Neuronal stem cell (in vitro differentiated cells): Measurements from ENCODE around the gene MED12L.

Experiments used
- DNase-seq: peaks from one replicate; pipeline ENCODE4 v3.0.0-alpha.2; 2013; ENCODE audit warnings: low spot score
- H2AFZ ChIP-seq: one replicate; pipeline ENCODE4 v1.6.1; 2013; ENCODE audit warnings: mild to moderate bottlenecking, low read length, inconsistent platforms
- H2AK5ac ChIP-seq: 2 replicates; pipeline ENCODE4 v1.6.1; 2013; ENCODE audit warnings: low read depth, mild to moderate bottlenecking, inconsistent platforms, low read length, moderate library complexity, mixed read lengths
- H2BK120ac ChIP-seq: 2 replicates; pipeline ENCODE4 v1.6.1; 2013; ENCODE audit warnings: low read depth, mild to moderate bottlenecking, inconsistent platforms, low read length, moderate library complexity, mixed read lengths
- H2BK12ac ChIP-seq: one replicate; pipeline ENCODE4 v1.6.1; 2013; ENCODE audit warnings: low read length, inconsistent platforms
- H2BK15ac ChIP-seq: 2 replicates; pipeline ENCODE4 v1.6.1; 2013; ENCODE audit warnings: mild to moderate bottlenecking, low read length, inconsistent platforms, mixed read lengths
- H2BK5ac ChIP-seq: one replicate; pipeline ENCODE4 v1.6.1; 2013; ENCODE audit warnings: inconsistent platforms, mild to moderate bottlenecking, low read length, moderate library complexity
- H3K14ac ChIP-seq: one replicate; pipeline ENCODE4 v1.6.1; 2013; ENCODE audit warnings: low read length, inconsistent platforms
- H3K18ac ChIP-seq: 2 replicates; pipeline ENCODE4 v1.6.1; 2013; ENCODE audit warnings: low read length, inconsistent platforms
- H3K23ac ChIP-seq: 2 replicates; pipeline ENCODE4 v1.6.1; 2013; ENCODE audit warnings: low read depth, mild to moderate bottlenecking, mixed read lengths, low read length, inconsistent platforms; ENCODE audit not compliant: poor library complexity
- H3K27ac ChIP-seq: replicated peaks from 3 replicates; pipeline ENCODE4 v1.5.1; 2013; ENCODE audit warnings: low read length, inconsistent platforms
- H3K27me3 ChIP-seq, 3 experiments: 2 replicates each; pipeline ENCODE4 v1.6.1; 2013; ENCODE audit warnings: low read length in 3 of 3, mild to moderate bottlenecking in 2 of 3, inconsistent platforms in 1 of 3, low read depth in 1 of 3, mixed read lengths in 1 of 3, moderate library complexity in 1 of 3; ENCODE audit not compliant: control insufficient read depth in 3 of 3, insufficient read depth in 3 of 3
- H3K36me3 ChIP-seq, 2 donors: replicated peaks in 1 of 2; 2 replicates each; pipeline ENCODE4 v1.6.1; 2013; ENCODE audit warnings: low read length in 2 of 2; ENCODE audit not compliant: control insufficient read depth in 2 of 2, insufficient read depth in 2 of 2
- H3K4ac ChIP-seq: 2 replicates; pipeline ENCODE4 v1.6.1; 2013; ENCODE audit warnings: inconsistent platforms, mild to moderate bottlenecking, low read length, moderate library complexity
- H3K4me1 ChIP-seq, 2 donors: 1 replicate in 1 of 2; 2 replicates in 1 of 2; pipeline ENCODE4 v1.6.1; 2013; ENCODE audit warnings: low read length in 2 of 2, low read depth in 1 of 2; ENCODE audit not compliant: control insufficient read depth in 2 of 2, insufficient read depth in 1 of 2
- H3K4me2 ChIP-seq: one replicate; pipeline ENCODE4 v1.6.1; 2013; ENCODE audit warnings: mild to moderate bottlenecking, low read length, inconsistent platforms; ENCODE audit not compliant: insufficient read depth, poor library complexity, severe bottlenecking
- H3K4me3 ChIP-seq, 2 donors: 2 replicates each; pipeline ENCODE4 v1.5.1; 2013; ENCODE audit warnings: low read length in 2 of 2, mild to moderate bottlenecking in 2 of 2, inconsistent platforms in 1 of 2, moderate library complexity in 1 of 2
- H3K79me1 ChIP-seq: one replicate; pipeline ENCODE4 v1.6.1; 2013; ENCODE audit warnings: low read depth, mild to moderate bottlenecking, inconsistent platforms, low read length, moderate library complexity
- H3K9ac ChIP-seq: one replicate; pipeline ENCODE4 v1.6.1; 2013; ENCODE audit warnings: mild to moderate bottlenecking, low read depth, low read length, inconsistent platforms; ENCODE audit not compliant: poor library complexity
- H3K9me3 ChIP-seq, 2 donors: replicated peaks in 1 of 2; 2 replicates each; pipeline versions ENCODE3 to v1.6.1; 2013; ENCODE audit warnings: low read length in 2 of 2, mild to moderate bottlenecking in 2 of 2, inconsistent platforms in 1 of 2, low read depth in 1 of 2, mixed read lengths in 1 of 2, moderate library complexity in 1 of 2; ENCODE audit not compliant: control insufficient read depth in 2 of 2, insufficient read depth in 1 of 2
- H4K8ac ChIP-seq: one replicate; pipeline ENCODE4 v1.6.1; 2013; ENCODE audit warnings: low read depth, mild to moderate bottlenecking, inconsistent platforms, low read length, moderate library complexity
- H4K91ac ChIP-seq: one replicate; pipeline ENCODE4 v1.6.1; 2013; ENCODE audit warnings: low read length, low read depth, mild to moderate bottlenecking, inconsistent platforms; ENCODE audit not compliant: poor library complexity
- WGBS, 2 donors: extraction: QIAGEN DNeasy Blood & Tissue Kit; methylation state at CpG; one replicate each; pipeline ENCODE4 v1.1.7; 2013; ENCODE audit warnings: missing lambda C conversion rate in 2 of 2, mixed read lengths in 1 of 2; ENCODE audit not compliant: insufficient read length in 2 of 2, insufficient replicate concordance in 1 of 2; ENCODE audit errors: extremely low coverage in 2 of 2; 5-methylcytosine and 5-hydroxymethylcytosine counted together

Gene MED12L

GRCh38 chr3:151315846-151316245 is 230.4 kb downstream of the MED12L start:
- no peak overlapping the region for H4K8ac ChIP-seq
- no peak overlapping the region for H4K91ac ChIP-seq
- no peaks in the 10 kb centered on the region for H3K4me1 ChIP-seq
- no CpG with 5 or more reads among the region's 2 CpGs for WGBS, 2 donors
- H3K27ac ChIP-seq = no peak overlapping the region
- H2BK15ac ChIP-seq = no peak overlapping the region
- no peak overlapping the region for H3K4me2 ChIP-seq
- no peak overlapping the region for H3K18ac ChIP-seq
- H3K79me1 ChIP-seq = no peaks in the 10 kb centered on the region
- peak overlapping the region; percentile 67 for H2AFZ ChIP-seq
- no peaks in the 10 kb centered on the region for H3K27me3 ChIP-seq
- H2BK120ac ChIP-seq = no peak overlapping the region
- H3K9ac ChIP-seq = no peak overlapping the region
- H3K4ac ChIP-seq = no peak overlapping the region
- no peaks in the 10 kb centered on the region for H3K36me3 ChIP-seq
- H3K14ac ChIP-seq = no peak overlapping the region
- no peak overlapping the region for H2AK5ac ChIP-seq
- no peak overlapping the region for H2BK12ac ChIP-seq
- H3K23ac ChIP-seq = no peak overlapping the region
- no peaks in the 10 kb centered on the region for H3K9me3 ChIP-seq
- no peak for DNase-seq
- no peak overlapping the region for H3K4me3 ChIP-seq
- H2BK5ac ChIP-seq = no peak overlapping the region

- no peak within 1 kb of the TSS for H3K4me3 ChIP-seq
- no peaks in the 10 kb centered on the region for H3K4me1 ChIP-seq
- no peak within 1 kb of the TSS for H4K8ac ChIP-seq
- H2BK5ac ChIP-seq = no peak within 1 kb of the TSS
- H3K18ac ChIP-seq = no peak within 1 kb of the TSS
- no peak within 1 kb of the TSS for H2BK12ac ChIP-seq
- H3K27me3 ChIP-seq = no peaks in the 10 kb centered on the region
- no peaks in the 10 kb centered on the region for H3K36me3 ChIP-seq
- no peak within 1 kb of the TSS for H3K27ac ChIP-seq
- no peak within 1 kb of the TSS for H3K4me2 ChIP-seq
- H3K9ac ChIP-seq = no peak within 1 kb of the TSS
- no peak within 1 kb of the TSS for H3K23ac ChIP-seq
- H2AFZ ChIP-seq = peak within 1 kb of the TSS; percentile 67
- WGBS, 2 donors = no CpG with 5 or more reads among the region's 7 CpGs
- H2AK5ac ChIP-seq = no peak within 1 kb of the TSS
- H2BK15ac ChIP-seq = no peak within 1 kb of the TSS
- no peak within 1 kb of the TSS for H3K14ac ChIP-seq
- H4K91ac ChIP-seq = no peak within 1 kb of the TSS
- no peak for DNase-seq
- H3K4ac ChIP-seq = no peak within 1 kb of the TSS
- no peak within 1 kb of the TSS for H2BK120ac ChIP-seq
- no peaks in the 10 kb centered on the region for H3K79me1 ChIP-seq
- H3K9me3 ChIP-seq = no peaks in the 10 kb centered on the region
Observed at GRCh38 chr3:151316267-151316991, 231.0 kb downstream of the MED12L start, which contains the start of gene GPR87. Gene GPR87, minus strand, starts transcription at chr3:151316820. Its CDS starts 16,720 bp downstream, at chr3:151300100.

GRCh38 chr3:151318313-151318712 is 232.8 kb downstream of the MED12L start:
- no peak overlapping the region for H2BK15ac ChIP-seq
- H4K8ac ChIP-seq = no peak overlapping the region
- H3K4me2 ChIP-seq = no peak overlapping the region
- H3K27ac ChIP-seq = no peak overlapping the region
- H2BK12ac ChIP-seq = no peak overlapping the region
- H3K79me1 ChIP-seq = no peaks in the 10 kb centered on the region
- H3K23ac ChIP-seq = no peak overlapping the region
- no peak for DNase-seq
- no peak overlapping the region for H2BK120ac ChIP-seq
- H3K36me3 ChIP-seq = no peaks in the 10 kb centered on the region
- no peak overlapping the region for H3K4me3 ChIP-seq
- H3K4ac ChIP-seq = no peak overlapping the region
- no peak overlapping the region for H2BK5ac ChIP-seq
- H2AK5ac ChIP-seq = no peak overlapping the region
- H3K27me3 ChIP-seq = no peaks in the 10 kb centered on the region
- no peak overlapping the region for H3K18ac ChIP-seq
- no peak overlapping the region for H3K14ac ChIP-seq
- no peaks in the 10 kb centered on the region for H3K9me3 ChIP-seq
- H3K4me1 ChIP-seq = no peaks in the 10 kb centered on the region
- H4K91ac ChIP-seq = no peak overlapping the region
- no peak overlapping the region for H3K9ac ChIP-seq
- no peak overlapping the region for H2AFZ ChIP-seq

GRCh38 chr3:151318991-151319390 is 233.5 kb downstream of the MED12L start:
- Histone ChIP-seq H3K27ac (no peak overlapping the region), H3K18ac (no peak overlapping the region), H3K27me3 (no peaks in the 10 kb centered on the region), H3K36me3 (no peaks in the 10 kb centered on the region), H4K8ac (no peak overlapping the region), H2AK5ac (no peak overlapping the region), H2BK12ac (no peak overlapping the region), H3K4me1 (no peaks in the 10 kb centered on the region), H2BK120ac (no peak overlapping the region), H3K4ac (no peak overlapping the region), H3K4me3 (no peak overlapping the region), H3K14ac (no peak overlapping the region), H3K23ac (no peak overlapping the region), H3K4me2 (no peak overlapping the region), H3K9ac (no peak overlapping the region), H2AFZ (no peak overlapping the region), H3K9me3 (no peaks in the 10 kb centered on the region), H2BK15ac (no peak overlapping the region), H2BK5ac (no peak overlapping the region), H4K91ac (no peak overlapping the region), H3K79me1 (no peaks in the 10 kb centered on the region)
- DNase-seq = no peak
- no CpG with 5 or more reads among the region's 7 CpGs for WGBS, 2 donors
